Endothelial cell of umbilical vein (primary cell): ENCODE measurements around the gene CAMTA1. TPM values are rescaled to one million over a fixed set of nuclear protein-coding genes. Genes with fewer than 3 reads are reported as not detected.

ENCODE experiments used
- BruUV-seq: library from RNA; stranded (reverse); fragments of 400-500 nt; replicated peaks from 2 replicates; lab custom pipeline; 2021; lab: Mats Ljungman, UMichigan
- CTCF ChIA-PET: fragments of 300-600, 350-600 bp; sonication (Branson Sonifier 250); formaldehyde crosslinking; loops from one replicate; lab custom pipeline; 2021; ENCODE audit warnings: antibody characterized with exemption, inconsistent platforms; lab: Charles Lee
- POLR2A ChIA-PET: fragments of 300-600, 350-600 bp; sonication (Branson Sonifier 250); formaldehyde crosslinking; loops from one replicate; lab custom pipeline; 2021; ENCODE audit warnings: antibody characterized with exemption, inconsistent platforms; lab: Charles Lee
- DNase-seq: peaks from one replicate; pipeline ENCODE4 v3.0.0-alpha.2; 2011; ENCODE audit warnings: low read depth, low spot score
- FAIRE-seq: peaks from 2 replicates; lab custom pipeline; 2011; peaks lifted over from hg19 to GRCh38; lab: Jason Lieb, UNC
- H2AFZ ChIP-seq: 2 replicates; pipeline ENCODE4 v1.6.0; 2012; ENCODE audit warnings: low read depth, low read length, control low read depth, inconsistent platforms
- H3K27ac ChIP-seq: 2 replicates; pipeline ENCODE4 v1.5.1; 2011; ENCODE audit warnings: low read depth, mild to moderate bottlenecking, control low read depth, low read length, moderate library complexity; ENCODE audit not compliant: insufficient read depth
- H3K27me3 ChIP-seq, 2 experiments: 2 replicates each; pipeline versions ENCODE4 v1.6.0 to v1.6.1; 2011; ENCODE audit warnings: low read length in 2 of 2, mixed read lengths in 1 of 2; ENCODE audit not compliant: control insufficient read depth in 2 of 2, insufficient read depth in 2 of 2
- H3K36me3 ChIP-seq, 2 experiments: 2 replicates in 1 of 2; 3 replicates in 1 of 2; pipeline ENCODE4 v1.5.1; 2011; ENCODE audit warnings: low read length in 2 of 2, mild to moderate bottlenecking in 1 of 2, moderate library complexity in 1 of 2; ENCODE audit not compliant: control insufficient read depth in 2 of 2, insufficient read depth in 2 of 2; ENCODE audit errors: extremely low read depth in 1 of 2
- H3K4me1 ChIP-seq: 3 replicates; pipeline ENCODE4 v1.5.1; 2011; ENCODE audit warnings: mild to moderate bottlenecking, low read length; ENCODE audit not compliant: control insufficient read depth, insufficient read depth; ENCODE audit errors: extremely low read depth
- H3K4me2 ChIP-seq: 2 replicates; pipeline ENCODE4 v1.6.1; 2011; ENCODE audit warnings: low read length, control low read depth, mixed read lengths; ENCODE audit not compliant: insufficient read depth
- H3K4me3 ChIP-seq, 3 experiments: fragments of 200-600 bp in 1 of 3; sonication (generic), shearing (Covaris generic) in 1 of 3; replicated peaks in 1 of 3; 2 replicates each; pipeline ENCODE4 v1.5.1; 2011 to 2016; ENCODE audit warnings: control low read depth in 3 of 3, low read length in 3 of 3, mild to moderate bottlenecking in 2 of 3, inconsistent platforms in 1 of 3, low read depth in 1 of 3, moderate library complexity in 1 of 3; ENCODE audit not compliant: insufficient read depth in 1 of 3
- H3K79me2 ChIP-seq: 2 replicates; pipeline ENCODE4 v1.6.0; 2012; ENCODE audit warnings: low read length, inconsistent platforms; ENCODE audit not compliant: control insufficient read depth, insufficient read depth
- H3K9ac ChIP-seq: replicated peaks from 2 replicates; pipeline ENCODE3; 2011; ENCODE audit warnings: low read length, control low read depth; ENCODE audit not compliant: insufficient read depth; ENCODE audit errors: extremely low read depth
- H3K9me1 ChIP-seq: replicated peaks from 3 replicates; pipeline ENCODE4 v1.6.0; 2011; ENCODE audit warnings: mild to moderate bottlenecking, low read length; ENCODE audit not compliant: control insufficient read depth, insufficient read depth; ENCODE audit errors: extremely low read depth
- H3K9me3 ChIP-seq: replicated peaks from 2 replicates; pipeline ENCODE4 v1.5.1; 2012; ENCODE audit warnings: low read length, inconsistent platforms; ENCODE audit not compliant: control insufficient read depth, insufficient read depth
- H4K20me1 ChIP-seq: replicated peaks from 2 replicates; pipeline ENCODE3; 2011; ENCODE audit warnings: mild to moderate bottlenecking, low read length; ENCODE audit not compliant: control insufficient read depth, insufficient read depth; ENCODE audit errors: extremely low read depth
- CTCF ChIP-seq, 2 donors: IDR thresholded peaks; 1 replicate in 1 of 2; 2 replicates in 1 of 2; pipeline ENCODE4 v1.5.1; 2011; ENCODE audit warnings: low read length in 2 of 2, mild to moderate bottlenecking in 2 of 2, moderate library complexity in 2 of 2, control low read depth in 1 of 2, inconsistent platforms in 1 of 2, low read depth in 1 of 2; ENCODE audit not compliant: insufficient read depth in 1 of 2; ENCODE audit errors: extremely low read depth in 1 of 2
- EZH2 ChIP-seq: IDR thresholded peaks from 2 replicates; pipeline ENCODE4 v1.6.1; 2012; ENCODE audit warnings: borderline replicate concordance, low read depth, mild to moderate bottlenecking, moderate library complexity, low read length, inconsistent platforms; ENCODE audit not compliant: severe bottlenecking
- FOS ChIP-seq: IDR thresholded peaks from 2 replicates; pipeline ENCODE4 v1.6.1; 2011; ENCODE audit warnings: mild to moderate bottlenecking, low read length, moderate library complexity, borderline replicate concordance; ENCODE audit not compliant: insufficient read depth
- GATA2 ChIP-seq: IDR thresholded peaks from 2 replicates; pipeline ENCODE4 v1.7.0; 2011; ENCODE audit warnings: low read depth, mild to moderate bottlenecking, moderate library complexity, mixed read lengths, low read length; ENCODE audit not compliant: insufficient read length, insufficient read depth
- JUN ChIP-seq: IDR thresholded peaks from 2 replicates; pipeline ENCODE4 v1.6.1; 2011; ENCODE audit warnings: borderline replicate concordance, low read depth; ENCODE audit not compliant: insufficient read length, insufficient read depth
- MAX ChIP-seq: IDR thresholded peaks from 2 replicates; pipeline ENCODE4 v1.6.1; 2011; ENCODE audit not compliant: insufficient read depth, insufficient read length
- MYC ChIP-seq: IDR thresholded peaks from one replicate; pipeline ENCODE4 v1.6.1; 2011; ENCODE audit warnings: mild to moderate bottlenecking, low read depth, low read length
- POLR2A ChIP-seq: IDR thresholded peaks from 2 replicates; pipeline ENCODE4 v1.6.1; 2012; ENCODE audit warnings: low read depth, mild to moderate bottlenecking, control low read depth, low read length
- POLR2AphosphoS5 ChIP-seq: IDR thresholded peaks from 2 replicates; pipeline ENCODE4 v1.6.1; 2012; ENCODE audit warnings: low read depth, mild to moderate bottlenecking, control low read depth, low read length, moderate library complexity; ENCODE audit not compliant: insufficient read depth
- dilution Hi-C: fragments of 300-500 bp; cut with MboI; formaldehyde crosslinking; loops from one replicate; pipeline ENCODE4 v1.15.0; 2019; ENCODE audit warnings: low sequenced_read_pairs; ENCODE audit not compliant: extremely low pct_ligation_motif_present
- intact Hi-C: fragments of 100-400 bp; cut with micrococcal nuclease; formaldehyde crosslinking; loops from one replicate; pipeline ENCODE4 v1.10.0; 2022
- polyA plus RNA-seq, 4 experiments: library from polyadenylated mRNA; depleted of rRNA in 3 of 4; stranded (reverse) in 3 of 4; unstranded in 1 of 4; fragments of >200 nt; gene quantifications; 2 replicates each; pipeline versions ENCODE4 v1.2.1 to v1.2.3, GENCODE V29; 2011 to 2012; ENCODE audit warnings: missing spikeins in 1 of 4
- total RNA-seq: library from RNA; stranded (reverse); gene quantifications from 2 replicates; pipeline ENCODE4 v1.2.3, GENCODE V29; 2021

Gene CAMTA1
- total and polyA plus RNA-seq, 2 donors (not counting 3 experiments of a cell fraction or from before 2014, with no cell fraction given) = 50.8 to 92.7 TPM

- BruUV-seq = no TSS peak
- H3K9me1 ChIP-seq = no peaks in the 10 kb centered on the region
- H3K9me3 ChIP-seq = no peaks in the 10 kb centered on the region
- no peaks in the 10 kb centered on the region for H3K4me1 ChIP-seq
- H3K27ac ChIP-seq = no peak overlapping the region
- POLR2A ChIA-PET = no interaction called here
- H4K20me1 ChIP-seq = no peaks in the 10 kb centered on the region
- H3K36me3 ChIP-seq = no peaks in the 10 kb centered on the region
- no peak for TF ChIP-seq JUN
- no peak for TF ChIP-seq POLR2AphosphoS5
- TF ChIP-seq FOS = no peak
- TF ChIP-seq CTCF (IDR thresholded peaks at IDR 0.05; ENCODE audit: extremely low read depth in 1 of 2, insufficient read depth in 1 of 2, low read depth in 1 of 2, low read length in 2 of 2) = no peak
- no peak for TF ChIP-seq MAX
- TF ChIP-seq MYC = no peak
- no peak for TF ChIP-seq POLR2A
- TF ChIP-seq GATA2 = no peak
- TF ChIP-seq EZH2 = no peak
- H3K4me2 ChIP-seq = no peak overlapping the region
- no peak overlapping the region for H3K9ac ChIP-seq
- peaks cover 5% of the 10 kb centered on the region for H3K79me2 ChIP-seq
- no peak overlapping the region for H2AFZ ChIP-seq
- no peaks in the 10 kb centered on the region for H3K27me3 ChIP-seq
- dilution Hi-C loops (no loop called here), intact Hi-C loops (no loop called here)
- FAIRE-seq (no peak), DNase-seq (no peak)
- H3K4me3 ChIP-seq = no peak overlapping the region
- CTCF ChIA-PET = no interaction called here
Measured at GRCh38 chr1:6827079-6827478, 41.8 kb downstream of the CAMTA1 start.
